Stomach (tissue), 9 donors: Measurements from ENCODE around the gene XRCC4. TPM values are rescaled to one million over a fixed set of nuclear protein-coding genes. Genes with fewer than 3 reads are reported as not detected.

Source experiments
- DNase-seq, 2 donors: peaks; one replicate each; pipeline versions ENCODE4 v3.0.0 to v3.0.0-alpha.2; 2013 to 2019
- H3K27ac ChIP-seq, 5 donors: fragments of 200-600 bp in 4 of 5; sonication (generic) in 4 of 5; one replicate each; pipeline ENCODE4 v1.5.1; 2013 to 2019; ENCODE audit warnings: mild to moderate bottlenecking in 1 of 5, moderate library complexity in 1 of 5
- H3K27me3 ChIP-seq, 3 donors: fragments of 200-600 bp; sonication (generic); one replicate each; pipeline ENCODE4 v1.5.1; 2017 to 2019; ENCODE audit warnings: mixed run types in 1 of 3
- H3K36me3 ChIP-seq, 4 donors: fragments of 200-600 bp; sonication (generic); 1 replicate in 3 of 4; 2 replicates in 1 of 4; pipeline ENCODE4 v1.5.1; 2016 to 2019
- H3K4me1 ChIP-seq, 4 donors: fragments of 200-600 bp; sonication (generic); one replicate each; pipeline ENCODE4 v1.5.1; 2016 to 2019
- H3K4me3 ChIP-seq, 4 donors: fragments of 200-600 bp; sonication (generic) in 3 of 4; one replicate each; pipeline ENCODE4 v1.5.1; 2016 to 2019; ENCODE audit warnings: mild to moderate bottlenecking in 1 of 4
- H3K9me3 ChIP-seq, 4 donors: fragments of 200-600 bp; sonication (generic); one replicate each; pipeline ENCODE4 v1.5.1; 2016 to 2019
- CTCF ChIP-seq, 7 experiments: fragments of 450-650 bp in 4 of 7; fragments of 200-600 bp in 3 of 7; sonication (generic) in 3 of 7; IDR thresholded peaks; one replicate each; pipeline ENCODE4 v1.5.1; 2016 to 2019; ENCODE audit warnings: antibody characterized with exemption in 7 of 7, control low read depth in 2 of 7, mild to moderate bottlenecking in 1 of 7
- EP300 ChIP-seq: sonication (generic); formaldehyde crosslinking; IDR thresholded peaks from one replicate; pipeline ENCODE4 v1.6.1; 2017; ENCODE audit warnings: antibody characterized with exemption
- POLR2A ChIP-seq, 4 donors: fragments of 450-650 bp; IDR thresholded peaks; one replicate each; pipeline ENCODE4 v1.6.1; 2016; ENCODE audit warnings: antibody characterized with exemption in 4 of 4, control low read depth in 2 of 4, mild to moderate bottlenecking in 1 of 4, moderate library complexity in 1 of 4
- POLR2AphosphoS5 ChIP-seq, 3 donors: sonication (generic); formaldehyde crosslinking; IDR thresholded peaks; one replicate each; pipeline ENCODE4 v1.6.1; 2016; ENCODE audit warnings: antibody characterized with exemption in 3 of 3
- WGBS, 5 donors: extraction: QIAGEN DNeasy Blood & Tissue Kit in 3 of 5; methylation state at CpG; one replicate each; pipeline versions ENCODE4 v1.1.5 to v1.1.7; 2013 to 2018; 5-methylcytosine and 5-hydroxymethylcytosine counted together
- intact Hi-C: fragments of 100-400 bp; cut with DNase I; formaldehyde crosslinking; loops from one replicate; pipeline ENCODE4 v1.15.1; 2023; ENCODE audit warnings: low total_unique reads
- polyA plus RNA-seq, 3 donors: library from polyadenylated mRNA; stranded (reverse); fragments of 200-250 nt; gene quantifications; one replicate each; pipeline ENCODE4 v1.2.3, GENCODE V29; 2013
- total RNA-seq, 5 donors: library from RNA; depleted of rRNA; stranded (reverse); fragments of >200 nt; gene quantifications; one replicate each; pipeline versions ENCODE4 v1.1.0 to v1.2.3, GENCODE V29; 2014 to 2016
- donor health status: healthy with polysubstance abuse.
- donor health status: Bipolar disorder and iron deficiency.
- donor health status: healthy.

The XRCC4 gene
- total and polyA plus RNA-seq, 8 donors, result 0.45 to 14.2 (median 8.4) TPM; not detected in 1

GRCh38 chr5:83095163-83095956, 18.0 kb downstream of the XRCC4 start:
- intact Hi-C loops, result no loop called here
- WGBS, 5 donors, result 94 to 97% (median 97%) methylated on average over 3 of the region's 3 CpGs
- TF ChIP-seq EP300 (no peak), CTCF (IDR thresholded peaks at IDR 0.05) (no peak), POLR2AphosphoS5 (IDR thresholded peaks at IDR 0.05) (no peak), POLR2A (IDR thresholded peaks at IDR 0.05) (no peak)

GRCh38 chr5:83095957-83096539, 18.7 kb downstream of the XRCC4 start:
- WGBS, 5 donors, result 76 to 94% (median 86%) methylated on average over 5 to 6 of the region's 6 CpGs
- no peak overlapping the region for H3K4me3 ChIP-seq
- intact Hi-C loops, result no loop called here
- DNase-seq, result no peak
- TF ChIP-seq CTCF (IDR thresholded peaks at IDR 0.05), result no peak
- no peaks in the 10 kb centered on the region for H3K27me3 ChIP-seq
- H3K9me3 ChIP-seq, result peaks cover 0 to 15% (median 0%) of the 10 kb centered on the region in 4 donors
- H3K4me1 ChIP-seq, result peaks cover 0 to 9% (median 0%) of the 10 kb centered on the region in 4 donors
- no peaks in the 10 kb centered on the region for H3K36me3 ChIP-seq
- H3K27ac ChIP-seq, result no peak overlapping the region

More at GRCh38 chr5:83095163-83095956, 18.0 kb downstream of the XRCC4 start:
- no peak overlapping the region for H3K4me3 ChIP-seq
- peaks cover 0 to 9% (median 0%) of the 10 kb centered on the region in 4 donors for H3K4me1 ChIP-seq
- no peak overlapping the region for H3K27ac ChIP-seq
- no peaks in the 10 kb centered on the region for H3K36me3 ChIP-seq
- H3K27me3 ChIP-seq, result no peaks in the 10 kb centered on the region
- H3K9me3 ChIP-seq, result peaks cover 0 to 15% (median 0%) of the 10 kb centered on the region in 4 donors
- no peak for DNase-seq

- peaks cover 0 to 15% (median 0%) of the 10 kb centered on the region in 4 donors for H3K9me3 ChIP-seq
- H3K27ac ChIP-seq, result no peak overlapping the region
- H3K4me3 ChIP-seq, result no peak overlapping the region
- peaks cover 0 to 9% (median 0%) of the 10 kb centered on the region in 4 donors for H3K4me1 ChIP-seq
- H3K27me3 ChIP-seq, result no peaks in the 10 kb centered on the region
- 88 to 96% (median 91%) methylated on average over 2 of the region's 2 CpGs for WGBS, 5 donors
- DNase-seq, result no peak
- no peak for TF ChIP-seq CTCF (IDR thresholded peaks at IDR 0.05)
- no peak for TF ChIP-seq POLR2A (IDR thresholded peaks at IDR 0.05)
- no peak for TF ChIP-seq EP300
- TF ChIP-seq POLR2AphosphoS5 (IDR thresholded peaks at IDR 0.05), result no peak
- intact Hi-C loops, result no loop called here
- H3K36me3 ChIP-seq, result no peaks in the 10 kb centered on the region
These were observed 19.5 kb downstream of the XRCC4 start for GRCh38 chr5:83096660-83097339.

GRCh38 chr5:83097689-83098231, 20.4 kb downstream of the XRCC4 start:
- DNase-seq, result peak in 1 of 2 donors; percentile 37
- H3K27ac ChIP-seq, result no peak overlapping the region
- H3K36me3 ChIP-seq, result no peaks in the 10 kb centered on the region
- 40 to 66% (median 49%) methylated on average over 2 of the region's 2 CpGs for WGBS, 5 donors
- H3K4me1 ChIP-seq, result peaks cover 0 to 9% (median 0%) of the 10 kb centered on the region in 4 donors
- no peak overlapping the region for H3K4me3 ChIP-seq
- intact Hi-C loops, result no loop called here
- no peaks in the 10 kb centered on the region for H3K27me3 ChIP-seq
- no peak for TF ChIP-seq POLR2A (IDR thresholded peaks at IDR 0.05)
- TF ChIP-seq CTCF (IDR thresholded peaks at IDR 0.05), result no peak
- TF ChIP-seq POLR2AphosphoS5 (IDR thresholded peaks at IDR 0.05), result no peak
- TF ChIP-seq EP300, result no peak
- H3K9me3 ChIP-seq, result peaks cover 0 to 15% (median 0%) of the 10 kb centered on the region in 4 donors
